GM19238 (cell line): ENCODE results near the gene LAP3.
"Not testable (repeated sequence)": the region's sequence is repeated elsewhere in the genome, so short reads cannot be mapped to it uniquely, and the experiment has no call there.

ENCODE experiments used
- DNase-seq: peaks from one replicate; pipeline ENCODE4 v3.0.0; 2011; ENCODE audit warnings: low spot score; ENCODE audit not compliant: insufficient read length

Gene LAP3

DNA sequence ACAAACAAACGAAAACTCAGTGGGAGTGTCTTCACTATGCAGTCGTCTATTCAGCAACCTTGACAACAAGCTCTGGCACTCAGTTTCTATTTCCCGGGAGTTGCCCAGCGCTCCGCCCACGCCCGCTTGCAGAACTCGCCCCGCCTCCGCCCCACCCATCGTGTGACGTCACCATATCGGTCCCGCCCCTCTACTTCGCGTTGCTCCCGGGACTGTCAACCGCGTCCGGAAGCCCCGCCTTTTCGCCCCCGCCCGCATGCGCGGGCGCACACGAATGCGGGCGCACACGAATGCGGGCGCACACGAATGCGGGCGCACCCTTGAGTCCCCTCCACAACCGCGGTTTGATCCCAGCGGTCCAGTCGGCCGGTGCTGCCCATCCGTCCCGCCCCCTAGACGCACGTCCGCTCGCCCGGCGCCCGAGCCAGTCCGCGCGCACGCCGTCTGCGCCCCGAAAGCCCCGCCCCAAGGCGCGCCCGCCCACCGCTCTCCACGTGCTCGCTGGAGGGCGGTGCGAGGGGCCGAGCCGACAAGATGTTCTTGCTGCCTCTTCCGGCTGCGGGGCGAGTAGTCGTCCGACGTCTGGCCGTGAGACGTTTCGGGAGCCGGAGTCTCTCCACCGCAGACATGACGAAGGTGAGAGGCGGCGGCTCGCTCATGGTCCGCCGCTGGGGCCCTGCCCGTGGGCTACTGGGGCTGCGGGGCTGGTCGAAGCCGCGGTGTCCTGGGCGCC lies at the start of gene LAP3:
LAP3 (plus strand) TSS at position 267 of the 733 bp plus-strand sequence; CDS start at position 535, 268 bp downstream.
- DNase-seq: peak; percentile 84

DNA sequence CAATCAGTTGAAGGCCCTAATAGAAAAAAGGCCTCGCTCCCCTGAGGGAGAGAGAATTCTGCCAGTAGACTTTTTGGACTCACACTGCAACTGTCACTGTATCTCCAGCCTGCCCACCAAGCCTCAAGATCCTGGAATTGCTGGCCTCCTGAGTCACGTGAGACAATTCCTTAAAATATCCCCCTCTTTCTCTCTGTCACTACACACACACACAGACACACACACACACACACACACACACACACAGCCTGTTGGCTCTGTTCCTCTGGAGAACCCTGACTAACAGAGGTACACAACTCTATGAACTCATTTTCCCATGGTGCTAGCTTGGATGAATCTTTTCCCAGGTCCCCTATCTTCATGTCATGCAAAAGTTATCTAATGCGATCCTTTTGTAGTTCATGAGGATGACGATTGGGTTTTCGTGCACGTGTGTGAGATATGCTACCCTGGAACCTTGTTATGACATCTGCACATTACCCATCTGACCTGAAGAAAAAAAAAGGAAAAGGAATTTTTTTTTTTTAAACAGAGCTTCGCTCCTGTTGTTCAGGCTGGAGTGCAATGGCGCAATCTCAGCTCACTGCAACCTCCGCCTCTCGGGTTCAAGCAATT lies 48.3 kb upstream of the LAP3 start:
- DNase-seq: no peak

DNA sequence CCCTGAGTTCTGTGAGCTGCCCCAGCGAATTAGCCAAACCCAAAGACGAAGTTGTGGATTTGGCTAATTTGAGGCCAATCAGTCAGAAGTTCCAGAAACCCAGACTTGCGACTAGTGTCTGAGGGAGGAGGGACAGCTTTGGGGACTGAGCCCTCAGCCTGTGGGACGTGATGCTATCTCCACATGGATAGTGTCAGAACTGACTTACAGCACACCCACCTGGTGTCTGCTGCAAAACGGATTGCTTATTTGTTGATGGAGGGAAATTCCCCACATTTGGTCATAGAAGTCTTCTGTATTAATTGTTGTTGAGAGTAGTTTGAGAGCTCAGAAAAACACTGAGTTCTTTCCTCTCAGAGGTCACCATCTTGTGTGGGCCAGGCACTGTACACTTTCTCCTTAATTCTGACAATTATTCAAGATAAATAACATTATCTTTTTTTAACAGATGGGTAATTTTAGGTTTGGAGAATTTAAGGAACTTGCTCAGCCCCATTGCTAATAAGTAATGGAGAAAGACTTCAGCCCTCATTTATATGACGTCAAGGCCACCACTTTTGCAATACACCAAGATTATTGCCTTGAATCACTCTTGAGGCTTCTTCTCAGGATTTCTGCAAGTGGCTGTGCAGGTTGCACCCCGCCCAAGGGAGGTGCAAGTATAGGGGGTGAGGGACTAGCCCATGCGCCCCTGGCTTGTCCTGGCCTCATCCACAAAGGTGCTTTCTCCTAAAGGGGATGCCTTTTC lies 45.3 kb upstream of the LAP3 start:
- DNase-seq: no peak

DNA sequence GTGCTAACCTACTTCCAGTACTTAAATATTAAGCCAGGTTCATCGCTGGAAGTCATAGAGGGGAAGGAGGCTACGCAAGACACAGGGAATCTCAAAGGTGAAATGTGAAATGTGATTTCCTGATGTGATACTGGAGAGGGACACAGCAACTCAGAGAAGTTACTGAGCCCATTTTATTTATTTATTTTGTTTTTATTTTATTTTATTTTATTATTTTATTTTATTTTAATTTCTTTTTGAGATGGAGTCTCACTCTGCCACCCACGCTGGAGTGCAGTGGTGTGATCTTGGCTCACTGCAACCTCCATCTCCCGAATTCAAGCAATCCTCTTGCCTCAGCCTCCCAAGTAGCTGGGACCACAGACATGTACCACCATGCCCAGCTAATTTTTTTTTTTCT lies 42.3 kb upstream of the LAP3 start:
- DNase-seq: no peak

DNA sequence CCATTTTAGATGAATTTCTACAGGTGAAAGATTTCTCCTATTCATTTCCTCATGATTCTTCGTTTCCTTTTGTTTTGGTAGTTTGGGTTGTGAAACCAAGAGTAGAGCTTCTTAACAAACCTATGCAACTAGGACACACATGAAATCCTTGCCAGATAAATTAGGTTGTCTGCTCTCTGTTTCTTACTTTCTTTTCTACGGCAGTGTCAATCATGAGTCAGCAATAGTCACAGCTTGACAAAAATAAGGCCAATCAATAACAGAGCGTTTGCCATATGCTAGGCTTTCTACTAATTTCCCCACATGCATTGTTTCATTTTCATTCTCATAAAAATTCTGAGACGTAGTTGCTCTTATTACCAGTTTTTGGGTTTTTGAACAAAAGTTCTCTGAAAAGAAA lies 41.8 kb upstream of the LAP3 start:
- DNase-seq: no peak

DNA sequence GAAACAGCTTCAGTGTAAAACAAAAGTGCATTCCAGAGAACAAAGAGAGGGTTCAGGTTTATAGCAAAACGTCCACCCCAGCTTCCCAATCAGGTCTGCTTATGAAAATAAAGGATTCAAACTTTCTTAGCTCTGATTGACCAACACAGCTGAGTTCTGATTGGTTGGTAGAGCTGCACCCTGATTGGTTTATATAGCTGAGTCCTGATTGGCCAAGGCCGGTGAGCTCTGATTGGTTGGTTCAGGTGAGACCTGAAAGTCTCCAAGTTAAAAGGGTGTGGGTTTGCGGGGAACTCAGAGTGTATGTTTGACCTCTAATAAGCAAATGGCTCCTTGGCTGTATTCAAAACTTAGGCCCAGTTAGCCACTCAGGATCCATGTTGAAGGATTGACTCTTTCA lies 41.1 kb upstream of the LAP3 start:
- no peak for DNase-seq

DNA sequence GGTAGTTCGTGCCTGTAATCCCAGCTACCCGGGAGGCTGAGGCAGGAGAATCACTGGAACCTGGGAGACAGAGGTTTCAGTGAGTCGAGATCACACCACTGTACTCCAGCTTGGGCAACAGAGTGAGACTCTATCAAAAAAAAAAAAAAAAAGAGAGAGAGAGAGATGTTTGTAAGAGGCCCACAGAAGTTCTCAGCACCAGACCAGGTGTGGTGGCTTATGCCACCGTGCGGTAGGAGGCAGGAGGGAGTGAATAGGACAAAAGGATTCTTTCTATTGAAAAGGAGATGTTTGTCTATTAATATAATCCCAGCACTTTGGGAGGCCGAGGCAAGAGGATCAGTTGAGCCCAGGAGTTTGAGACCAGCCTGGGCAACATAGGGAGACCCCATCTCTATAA lies 39.9 kb upstream of the LAP3 start:
- DNase-seq: not testable (repeated sequence)

DNA sequence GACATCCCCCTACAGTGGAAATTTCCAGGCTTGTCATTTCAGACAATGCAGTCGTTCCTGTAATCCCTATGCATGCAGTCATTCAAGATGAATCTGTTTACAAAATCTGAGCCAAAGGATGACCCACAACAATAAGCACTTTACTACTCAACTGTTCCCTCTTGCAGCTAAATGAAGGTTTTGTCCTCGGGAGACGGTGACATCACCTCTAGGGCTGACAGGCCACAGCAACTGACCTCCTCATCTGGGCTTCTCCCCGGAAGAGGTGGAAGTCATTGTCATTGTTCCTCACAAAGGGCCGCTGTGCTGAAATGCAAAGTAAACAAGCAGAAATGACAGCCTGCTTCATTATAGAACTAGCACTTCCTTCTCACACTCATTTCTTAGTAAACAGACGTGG lies 32.8 kb upstream of the LAP3 start:
- DNase-seq: no peak

DNA sequence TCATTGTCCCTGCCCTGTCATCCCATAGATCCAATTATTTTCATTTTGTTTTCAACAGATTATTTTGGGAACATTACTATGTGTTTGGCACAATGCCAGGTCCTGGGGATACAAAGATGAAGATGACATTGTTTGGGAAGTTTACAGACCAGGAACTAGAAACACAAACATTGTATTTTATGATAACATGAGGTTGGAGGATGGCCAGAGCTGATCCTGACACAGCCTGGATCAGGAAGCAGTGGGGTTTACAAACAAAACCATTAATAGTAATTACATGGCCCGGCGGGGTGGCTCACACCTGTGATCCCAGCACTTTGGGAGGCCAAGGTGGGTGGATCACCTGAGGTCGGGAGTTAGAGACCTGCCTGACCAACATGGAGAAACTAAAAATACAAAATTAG lies 32.2 kb upstream of the LAP3 start:
- no peak for DNase-seq

DNA sequence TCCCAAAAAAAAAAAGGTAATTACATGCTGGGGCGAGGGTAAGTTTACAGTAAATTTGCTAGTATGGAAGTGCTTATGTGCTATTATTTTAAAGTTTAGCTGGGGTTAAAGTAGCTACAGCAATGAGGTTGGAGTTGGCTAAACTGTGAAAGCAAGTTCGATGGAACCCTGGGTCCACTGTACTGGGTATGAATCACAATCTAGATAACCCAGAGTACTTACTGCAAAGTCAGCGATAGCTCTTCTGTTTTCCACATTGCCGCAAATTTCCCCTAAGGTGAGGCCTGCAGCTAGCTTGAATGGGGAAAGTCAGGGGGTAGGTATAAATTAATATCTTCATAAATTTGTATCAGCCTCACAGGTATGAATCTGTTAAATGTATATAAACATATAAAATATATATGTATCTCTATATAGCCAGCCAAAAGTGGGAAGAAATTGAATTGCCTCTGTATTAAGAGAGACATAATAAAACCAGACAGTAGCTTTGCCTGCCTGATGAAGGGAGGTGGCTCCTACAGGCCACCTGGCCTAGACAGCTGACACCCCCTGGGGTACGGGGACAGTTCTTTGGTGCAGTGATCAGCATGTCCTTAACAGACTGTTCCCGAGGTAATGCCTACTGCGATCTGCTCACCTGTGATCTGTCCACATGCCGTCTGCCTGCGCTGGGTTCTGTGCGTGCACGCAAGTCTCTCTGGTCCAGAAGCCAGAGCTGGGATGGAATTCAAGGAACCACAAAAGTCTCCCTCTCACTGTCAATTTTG lies 31.4 kb upstream of the LAP3 start:
- DNase-seq: no peak

DNA sequence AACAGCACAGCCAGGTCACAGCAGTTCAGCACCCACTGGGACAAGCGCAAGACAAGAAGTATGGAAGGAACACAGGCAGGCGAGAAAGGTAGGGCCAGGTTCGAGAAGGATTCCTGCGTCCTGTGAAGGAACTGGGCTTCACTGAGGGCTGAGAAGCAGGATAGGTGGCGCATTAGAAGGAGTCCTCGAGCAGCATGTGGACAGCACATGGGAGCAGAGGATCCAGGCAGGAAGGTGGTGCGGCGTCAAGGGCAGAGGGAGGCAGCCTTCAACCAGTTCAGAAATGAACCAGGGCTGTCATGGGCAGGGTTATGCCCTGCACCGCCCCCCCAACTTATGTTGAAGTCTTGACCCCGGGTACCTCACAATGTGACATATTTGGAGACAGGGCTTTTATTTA lies 30.8 kb upstream of the LAP3 start:
- no peak for DNase-seq

DNA sequence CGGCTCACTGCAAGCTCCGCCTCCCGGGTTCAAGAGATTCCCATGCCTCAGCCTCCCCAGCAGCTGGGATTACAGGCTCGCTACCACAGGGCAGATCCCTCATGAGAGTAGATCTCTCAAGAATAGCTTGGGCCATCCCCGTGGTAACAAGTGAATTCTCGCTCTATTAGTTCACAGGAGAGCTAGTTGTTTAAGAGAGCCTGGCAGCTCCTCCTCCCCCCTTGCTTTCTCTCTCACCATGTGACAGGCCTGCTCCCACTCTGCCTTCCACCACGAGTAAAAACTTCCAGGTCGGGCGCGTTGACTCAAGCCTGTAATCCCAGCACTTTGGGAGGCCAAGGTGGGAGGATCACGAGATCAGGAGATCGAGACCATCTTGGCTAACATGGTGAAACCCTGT lies 30.3 kb upstream of the LAP3 start:
- DNase-seq: no peak

DNA sequence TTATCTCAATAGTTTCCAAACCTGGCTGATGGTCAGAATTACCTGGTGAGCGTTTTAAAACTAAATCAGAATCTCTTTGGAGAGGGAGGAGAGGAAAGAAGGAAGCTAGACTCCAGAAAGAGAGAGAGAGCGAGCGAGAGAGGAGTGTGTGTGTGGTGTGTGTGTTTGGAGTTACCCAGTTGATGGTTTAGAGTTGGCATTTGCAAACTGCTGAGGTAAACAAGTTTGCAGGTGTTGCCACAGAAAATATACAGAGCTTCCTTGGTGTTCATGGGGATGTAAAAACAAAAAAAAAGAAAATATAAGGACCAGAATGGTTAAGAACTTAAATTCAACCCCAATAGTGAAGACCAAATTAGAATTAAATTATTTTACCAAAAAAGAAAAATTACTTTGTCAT lies 26.4 kb upstream of the LAP3 start:
- no peak for DNase-seq

DNA sequence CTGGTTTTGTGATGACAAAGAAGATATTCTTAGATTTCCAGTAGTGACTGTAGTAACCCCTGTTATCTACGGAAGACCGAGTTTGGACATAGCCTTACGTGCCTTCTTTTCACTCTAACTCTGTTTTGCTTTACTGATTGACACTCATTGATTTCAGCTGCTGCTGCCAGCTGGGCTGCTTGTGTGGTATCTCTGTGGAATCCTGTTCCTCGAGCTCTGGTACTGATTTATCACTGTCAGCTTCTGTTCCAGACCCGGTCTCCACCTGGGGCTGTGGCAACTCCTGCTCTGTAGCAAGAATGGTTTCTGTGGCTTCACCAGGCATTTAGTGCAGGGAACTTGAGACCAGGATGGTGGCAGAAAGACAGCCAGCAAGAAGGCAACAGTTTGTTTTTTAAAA lies 24.6 kb upstream of the LAP3 start:
- no peak for DNase-seq

DNA sequence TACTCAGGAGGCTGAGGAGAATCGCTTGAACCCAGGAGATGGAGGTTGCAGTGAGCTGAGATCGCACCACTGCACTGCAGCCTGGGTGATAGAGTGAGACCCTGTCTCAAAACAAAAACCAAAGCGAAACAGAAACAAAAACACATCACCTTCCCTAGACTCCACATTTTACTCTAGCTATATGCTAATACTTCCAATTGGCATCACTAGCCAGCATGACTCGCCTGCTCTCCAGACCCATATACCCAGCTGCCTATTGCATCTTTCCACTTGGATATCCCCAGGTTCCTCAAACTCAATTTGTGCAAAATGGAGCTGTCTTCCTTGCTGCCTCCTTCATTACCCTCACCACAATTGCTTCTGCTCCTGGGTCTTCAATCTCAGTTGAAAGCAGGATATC lies 22.4 kb upstream of the LAP3 start:
- DNase-seq: no peak

DNA sequence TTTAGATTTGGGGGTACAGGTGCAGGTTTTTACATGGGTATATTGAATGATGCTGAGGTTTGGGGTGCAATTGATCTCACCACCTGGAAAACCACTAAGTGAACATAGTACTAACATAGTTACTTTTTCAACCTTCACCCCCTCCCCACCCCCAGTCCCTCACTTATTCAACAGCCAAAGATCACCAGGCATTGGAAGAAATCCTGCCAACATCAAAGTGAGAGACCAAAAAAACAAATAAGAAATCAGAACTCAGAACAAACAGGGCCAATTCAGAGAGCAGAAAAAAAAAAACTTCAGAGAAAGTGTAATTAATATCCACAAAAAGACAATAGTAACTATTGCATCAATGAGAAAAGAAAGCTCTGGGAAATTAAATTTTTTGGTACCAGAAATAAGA lies 20.5 kb upstream of the LAP3 start:
- DNase-seq: no peak

DNA sequence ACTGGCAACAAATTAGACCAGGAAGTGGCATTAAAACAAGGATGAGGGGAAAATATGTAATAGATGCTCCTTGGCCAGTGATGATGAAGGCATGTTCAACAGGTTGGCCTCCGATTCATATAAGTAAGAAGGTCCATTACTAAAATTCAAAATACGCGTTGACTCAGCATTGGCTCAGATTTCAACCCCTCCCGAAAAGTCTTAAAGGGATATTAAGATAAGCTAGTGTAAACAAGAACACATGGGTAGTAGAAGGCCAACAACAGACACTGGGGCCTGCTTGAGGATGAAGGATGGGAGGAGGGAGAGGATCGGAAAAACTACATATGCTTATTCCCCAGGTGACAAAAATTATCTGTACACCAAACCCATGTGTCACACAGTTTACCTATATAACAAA lies 19.1 kb upstream of the LAP3 start:
- DNase-seq: no peak

DNA sequence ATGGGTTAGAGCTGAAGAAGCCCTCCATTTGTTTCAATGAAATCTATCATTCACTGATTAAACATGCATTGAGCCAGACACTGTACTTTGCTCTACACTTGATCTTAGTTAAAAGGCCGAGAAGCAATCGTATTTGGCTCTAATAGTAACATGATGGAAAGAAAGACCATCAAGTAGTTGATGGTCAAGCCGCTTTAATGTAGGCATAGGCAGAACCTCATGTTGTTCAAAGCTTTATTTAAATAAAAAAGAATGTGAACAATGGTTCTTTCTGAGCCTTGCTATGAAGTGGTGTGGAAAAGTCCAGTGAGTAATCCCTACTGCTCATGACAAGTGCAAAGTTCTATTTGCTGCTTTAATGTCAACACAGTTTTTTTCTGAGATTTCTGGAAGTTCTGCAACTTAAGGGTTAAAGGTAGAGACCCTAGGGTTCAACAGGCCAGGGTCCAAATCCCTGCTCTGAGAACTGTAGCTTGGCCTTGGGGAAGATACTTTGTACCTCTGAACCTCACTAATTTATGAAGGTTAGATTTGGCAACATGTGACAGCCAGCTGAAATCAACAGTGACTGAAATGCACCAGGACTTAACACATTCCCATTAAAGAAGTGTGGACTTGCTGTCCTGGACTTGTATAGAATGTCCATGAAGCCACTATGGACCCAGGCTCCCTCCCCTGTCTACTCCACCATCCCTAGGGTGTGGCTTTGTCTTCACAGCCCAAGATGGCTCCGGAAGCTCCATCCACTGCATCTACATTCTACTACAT lies 17.9 kb upstream of the LAP3 start:
- DNase-seq: no peak

DNA sequence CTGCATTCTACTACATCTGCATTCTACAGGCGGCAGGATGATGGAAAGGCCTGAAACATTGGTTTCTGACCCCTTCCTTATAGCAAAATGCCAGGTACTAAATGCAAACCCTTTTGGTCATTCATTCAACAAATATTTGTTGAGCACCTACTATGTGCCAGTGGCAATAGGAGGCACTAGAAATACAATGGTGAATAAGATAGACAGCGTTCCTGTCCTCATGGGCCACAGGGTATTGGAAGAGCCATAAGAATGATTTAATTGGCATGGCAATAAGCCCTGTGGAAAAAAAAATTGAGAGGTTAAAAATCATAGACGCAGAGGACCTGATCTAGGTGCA lies 17.3 kb upstream of the LAP3 start:
- DNase-seq: no peak

DNA sequence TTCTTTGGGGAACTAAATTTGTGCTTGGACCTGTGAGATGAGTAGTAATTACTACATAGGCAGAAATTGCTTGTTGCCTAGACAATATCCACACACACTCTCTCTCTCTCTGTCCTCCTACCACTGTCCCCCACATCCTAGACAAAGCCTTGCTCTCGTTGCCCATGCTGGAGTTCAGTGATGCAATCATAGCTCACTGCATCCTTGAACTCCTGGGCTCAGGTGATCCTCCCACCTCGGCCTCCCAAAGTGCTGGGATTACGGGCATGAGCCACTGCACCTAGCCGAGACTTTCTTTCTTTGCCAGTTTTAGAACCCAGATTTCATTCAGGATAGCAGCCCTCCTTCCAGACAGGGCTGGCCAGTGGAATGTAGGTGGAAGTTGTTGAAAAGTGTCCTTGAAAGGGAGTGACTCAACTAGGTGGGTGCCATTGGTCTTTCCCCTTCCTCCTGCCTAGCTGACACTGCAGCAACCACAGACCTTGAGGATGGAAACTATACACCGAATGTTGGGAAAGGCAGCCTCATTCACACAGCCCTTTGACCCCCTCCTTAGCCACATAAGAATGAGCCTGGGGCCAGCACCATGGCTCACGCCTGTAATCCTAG lies 16.8 kb upstream of the LAP3 start:
- DNase-seq: no peak
